H54 (cell line): Measurements from ENCODE around the gene DUOXA2.

Experiments used
- DNase-seq: peaks from one replicate; pipeline ENCODE4 v3.0.0; 2011; ENCODE audit warnings: low spot score, mixed read lengths; ENCODE audit not compliant: insufficient read length
- FAIRE-seq: peaks from 3 replicates; lab custom pipeline; 2011; peaks lifted over from hg19 to GRCh38; lab: Jason Lieb, UNC
- POLR2A ChIP-seq: IDR thresholded peaks from 2 replicates; pipeline ENCODE4 v1.6.1; 2011; ENCODE audit warnings: low read depth, mild to moderate bottlenecking, low read length

DUOXA2 gene

GRCh38 chr15:45116482-45117307 is 2.6 kb downstream of the DUOXA2 start:
- no peak for TF ChIP-seq POLR2A
- no peak for FAIRE-seq
- DNase-seq, result no peak

GRCh38 chr15:45117308-45118130 is 3.4 kb downstream of the DUOXA2 start:
- TF ChIP-seq POLR2A, result no peak
- DNase-seq (no peak), FAIRE-seq (no peak)

GRCh38 chr15:45118131-45118588 is 4.0 kb downstream of the DUOXA2 start:
- TF ChIP-seq POLR2A, result no peak
- FAIRE-seq (peak; percentile 11), DNase-seq (peak; percentile 98)

GRCh38 chr15:45118996-45119395 is 4.9 kb downstream of the DUOXA2 start:
- DNase-seq, result no peak
- no peak for FAIRE-seq
- no peak for TF ChIP-seq POLR2A

GRCh38 chr15:45120081-45120972 is 6.2 kb downstream of the DUOXA2 start:
- TF ChIP-seq POLR2A, result no peak
- no peak for FAIRE-seq
- no peak for DNase-seq

GRCh38 chr15:45121020-45121419 is 6.9 kb downstream of the DUOXA2 start:
- no peak for TF ChIP-seq POLR2A
- DNase-seq (no peak), FAIRE-seq (no peak)

- FAIRE-seq (peak; percentile 93), DNase-seq (peak; percentile 92)
- no peak for TF ChIP-seq POLR2A
Observed at GRCh38 chr15:45121706-45122417, 7.7 kb downstream of the DUOXA2 start.

GRCh38 chr15:45122719-45123118 is 8.6 kb downstream of the DUOXA2 start:
- no peak for DNase-seq
- TF ChIP-seq POLR2A, result no peak
- no peak for FAIRE-seq

- DNase-seq (no peak), FAIRE-seq (no peak)
- TF ChIP-seq POLR2A, result no peak
Observed at GRCh38 chr15:45123397-45123796, 9.3 kb downstream of the DUOXA2 start.

GRCh38 chr15:45126535-45127158 is 12.5 kb downstream of the DUOXA2 start:
- FAIRE-seq, result peak; percentile 57
- no peak for TF ChIP-seq POLR2A
- DNase-seq, result no peak

GRCh38 chr15:45128971-45129639 is 15.0 kb downstream of the DUOXA2 start:
- FAIRE-seq (no peak), DNase-seq (no peak)
- TF ChIP-seq POLR2A, result no peak

- TF ChIP-seq POLR2A, result no peak
- FAIRE-seq (no peak), DNase-seq (no peak)
Observed at GRCh38 chr15:45129651-45130129, 15.6 kb downstream of the DUOXA2 start, which contains the start of the genes DUOX1 and DUOXA1. Gene DUOX1 (plus strand): TSS chr15:45129994. CDS start chr15:45131967, 1,973 bp downstream. Gene DUOXA1 (minus strand): TSS chr15:45129879. CDS start chr15:45123014, 6,865 bp downstream.
